GM19463 (cell line): Measurements from ENCODE around the gene CYS1.

Experiments
- ATAC-seq: cut with Tn5 transposase; IDR thresholded peaks from one replicate; pipeline ENCODE4 v1.9.1; 2021; ENCODE audit warnings: mild to moderate bottlenecking, moderate library complexity; ENCODE audit not compliant: unreplicated experiment

The CYS1 gene

DNA sequence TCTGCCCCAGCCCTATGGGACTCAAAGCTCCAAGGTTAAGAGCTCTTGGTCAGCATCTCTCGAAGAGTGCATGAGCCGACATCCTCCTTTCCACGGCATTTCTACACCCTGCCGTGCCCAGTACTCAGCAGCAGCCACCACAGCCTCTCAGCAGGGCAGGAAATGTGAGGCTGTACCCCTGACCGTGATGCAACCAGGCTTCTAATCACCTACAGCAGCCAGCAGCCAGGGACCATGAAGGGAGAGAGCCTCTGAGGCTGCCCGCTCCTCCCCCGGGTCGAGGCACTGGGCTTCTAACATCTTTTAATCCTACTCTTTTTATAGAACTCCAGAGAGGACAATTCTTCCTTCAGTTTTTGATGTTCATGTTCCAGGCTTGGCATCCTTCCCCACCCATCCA lies 6.5 kb downstream of the CYS1 start:
- no peak for ATAC-seq

DNA sequence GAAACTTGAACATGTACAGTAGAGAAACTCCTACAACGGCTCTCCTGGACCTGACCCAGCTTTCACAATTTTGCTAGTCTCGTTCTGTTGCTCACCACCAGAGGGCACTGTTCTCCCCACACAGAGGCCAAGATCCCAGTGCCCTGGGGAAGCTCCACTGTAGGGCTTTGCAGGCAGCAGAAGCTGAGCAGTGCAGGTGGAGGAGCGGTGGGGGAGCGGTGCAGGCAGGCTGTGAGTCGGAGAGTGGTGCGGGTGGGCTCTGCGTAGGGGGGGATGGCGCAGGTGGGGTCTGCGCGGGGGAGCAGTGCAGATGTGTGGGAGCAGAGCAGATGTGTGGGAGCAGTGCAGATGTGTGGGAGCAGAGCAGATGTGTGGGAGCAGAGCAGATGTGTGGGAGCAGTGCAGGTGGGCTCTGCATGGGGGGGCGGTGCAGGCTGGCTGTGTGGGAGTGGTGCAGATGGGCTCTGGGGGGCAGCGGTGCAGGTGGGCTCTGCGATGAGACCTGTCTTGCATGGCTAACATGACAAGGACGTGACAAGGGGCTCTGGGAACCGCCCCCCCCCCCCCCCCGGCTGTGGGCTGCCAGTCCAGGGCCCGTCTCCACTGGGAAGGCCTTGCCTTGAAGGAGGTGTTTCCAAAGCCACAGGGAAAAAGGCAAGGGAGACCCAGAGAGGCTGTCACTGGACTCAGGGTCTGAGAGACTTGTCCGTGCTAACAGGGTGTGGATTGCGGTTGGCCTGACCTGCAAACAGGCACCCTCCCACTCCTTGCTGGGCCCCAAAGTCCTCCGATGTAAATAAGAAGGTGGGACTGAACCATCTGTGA lies 7.3 kb downstream of the CYS1 start:
- peak; percentile 91 for ATAC-seq

DNA sequence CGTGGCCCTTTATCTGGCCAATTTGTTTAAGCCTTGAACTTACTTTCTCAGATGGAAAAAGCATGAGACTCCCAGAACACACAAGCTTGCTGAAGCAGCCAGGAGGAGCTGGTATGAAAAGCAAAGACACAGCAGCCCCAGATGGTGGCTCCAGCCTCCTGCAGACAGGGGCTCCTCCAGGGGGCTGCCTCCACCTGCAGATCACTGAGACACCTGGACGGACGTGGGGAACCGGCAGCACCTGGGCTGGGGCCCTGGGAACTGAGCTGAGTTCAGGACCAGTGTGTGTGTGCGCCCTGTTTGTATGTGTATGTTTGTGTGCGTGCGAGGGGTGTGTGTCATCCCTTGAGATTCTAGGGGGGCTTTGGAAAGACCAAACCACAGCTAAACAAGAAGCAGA lies 8.6 kb downstream of the CYS1 start:
- no peak for ATAC-seq

DNA sequence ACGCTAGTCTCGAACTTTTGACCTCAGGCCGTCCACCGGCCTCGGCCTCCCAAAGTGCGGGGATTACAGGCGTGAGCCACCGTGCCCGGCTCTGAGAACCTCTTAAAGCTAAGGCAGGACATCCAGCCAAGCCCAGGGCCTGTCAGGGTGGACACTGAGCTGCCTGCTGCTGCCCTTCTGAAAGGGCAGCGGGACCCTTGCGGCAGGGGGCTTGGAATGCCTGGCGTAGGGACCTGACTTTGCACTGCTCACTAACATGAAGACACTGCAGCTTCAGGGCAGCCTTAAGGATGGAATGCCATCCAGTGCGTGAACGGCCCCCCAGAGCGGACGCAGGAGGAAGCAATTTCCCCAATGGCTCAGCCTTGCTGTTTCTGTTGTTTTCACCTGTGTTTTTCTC lies 9.0 kb downstream of the CYS1 start:
- no peak for ATAC-seq

DNA sequence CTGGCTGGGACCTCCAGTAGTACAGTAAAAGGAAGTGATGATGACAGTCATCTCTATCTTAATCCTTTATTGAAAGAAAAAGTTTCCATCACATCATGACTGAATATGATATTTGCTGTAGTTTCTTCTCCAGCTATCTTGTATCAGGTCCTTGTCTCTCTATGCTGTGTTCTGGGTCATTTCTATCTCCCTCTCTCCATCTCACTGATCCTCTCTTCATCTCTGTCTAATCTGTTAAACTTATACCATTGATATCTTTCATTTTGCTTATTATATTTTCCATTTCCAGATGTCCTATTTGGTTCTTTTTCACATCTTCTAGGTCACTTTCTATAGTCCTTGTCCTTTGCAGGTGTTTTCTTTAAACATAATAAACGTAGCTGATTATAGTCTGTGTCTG lies 12.3 kb downstream of the CYS1 start:
- ATAC-seq, result no peak

DNA sequence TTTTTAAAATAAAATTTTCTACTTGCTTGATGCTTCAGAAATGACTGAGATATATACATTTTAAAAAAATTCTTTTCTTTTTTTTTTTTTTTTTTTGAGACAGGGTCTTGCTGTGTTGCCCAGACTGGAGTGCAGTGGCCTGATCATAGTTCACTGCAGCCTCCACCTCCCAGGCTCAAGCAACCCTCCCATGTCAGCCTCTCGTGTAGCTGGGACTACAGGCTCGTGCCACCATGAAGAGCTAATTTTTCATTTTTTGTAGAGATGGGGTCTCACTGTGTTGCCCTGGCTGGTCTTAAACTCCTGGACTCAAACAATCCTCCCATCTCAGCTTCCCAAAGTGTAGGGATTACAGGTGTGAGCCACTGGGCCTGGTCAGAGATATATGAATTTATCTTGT lies 12.9 kb downstream of the CYS1 start:
- no peak for ATAC-seq

DNA sequence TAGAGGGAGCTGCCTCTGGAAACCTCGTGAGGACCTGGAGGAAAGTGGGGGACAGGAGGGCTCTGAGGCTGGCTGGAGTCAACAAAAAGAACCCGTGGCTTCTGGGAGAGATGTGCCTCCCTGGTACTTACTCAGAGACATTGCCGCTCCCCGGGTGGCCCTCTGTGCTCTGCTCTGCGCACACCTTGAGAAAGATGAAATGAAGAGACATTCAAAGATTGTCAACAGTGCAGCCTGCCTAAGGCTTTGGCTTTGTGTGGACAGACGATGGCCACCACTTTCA lies 14.5 kb downstream of the CYS1 start:
- no peak for ATAC-seq

DNA sequence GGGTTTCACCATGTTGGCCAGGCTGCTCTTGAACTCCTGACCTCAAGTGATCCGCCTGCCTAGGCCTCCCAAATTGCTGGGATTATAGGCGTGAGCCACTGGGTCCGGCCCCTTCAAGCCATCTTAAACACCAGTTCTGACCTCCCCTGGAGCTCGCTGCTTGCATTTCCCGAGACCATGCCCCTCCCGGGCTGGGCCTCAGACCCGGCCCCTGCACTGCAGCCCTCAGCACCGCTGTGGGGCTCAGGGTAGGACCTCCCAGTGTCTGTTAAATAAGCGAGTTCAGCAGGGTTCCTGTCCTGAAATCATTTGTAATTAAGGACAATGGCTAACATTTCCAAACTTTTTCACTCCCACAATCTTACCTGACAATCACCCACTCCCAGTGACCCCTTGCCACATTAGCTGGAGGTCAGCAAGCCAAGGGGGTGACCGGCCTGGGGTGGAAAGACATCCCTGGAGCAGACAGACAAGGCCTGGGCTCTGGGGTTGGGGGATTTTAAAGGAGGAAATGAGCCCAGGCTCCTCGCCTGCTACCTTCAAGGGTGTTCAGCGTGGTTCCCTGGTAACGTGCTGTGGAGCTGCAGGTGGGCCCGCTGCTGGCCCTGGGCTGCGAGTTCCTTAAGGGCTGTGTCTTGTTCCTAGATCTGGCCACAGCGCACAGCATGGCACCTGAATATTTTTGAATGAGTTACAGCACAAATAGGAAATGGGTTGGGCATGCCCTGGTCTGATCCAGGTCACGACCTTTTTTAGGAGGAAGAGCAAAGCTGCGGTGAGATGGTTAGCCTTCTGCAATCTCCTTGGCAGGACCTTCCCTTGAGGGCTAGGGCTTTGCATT lies 15.1 kb downstream of the CYS1 start:
- ATAC-seq, result no peak

DNA sequence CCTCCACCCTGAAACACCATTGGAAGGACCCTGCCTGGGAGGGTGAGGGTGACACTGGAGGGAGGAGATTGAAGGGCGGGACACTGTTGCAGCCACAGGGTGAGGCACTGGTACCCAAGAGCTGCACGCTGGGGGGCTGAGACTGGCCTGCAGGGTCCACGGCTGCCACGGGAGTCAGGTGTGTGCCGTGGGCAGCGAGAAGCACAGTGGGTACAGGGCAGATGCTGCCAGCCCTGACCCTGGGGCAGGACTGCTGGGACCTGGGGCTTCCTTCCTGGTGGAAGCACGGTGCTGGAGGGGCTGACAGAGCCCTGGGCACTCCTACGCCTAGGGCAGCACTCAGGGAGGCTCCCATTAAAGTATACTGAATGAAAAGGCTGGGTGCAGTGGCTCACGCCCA lies 16.6 kb downstream of the CYS1 start:
- ATAC-seq, result no peak

DNA sequence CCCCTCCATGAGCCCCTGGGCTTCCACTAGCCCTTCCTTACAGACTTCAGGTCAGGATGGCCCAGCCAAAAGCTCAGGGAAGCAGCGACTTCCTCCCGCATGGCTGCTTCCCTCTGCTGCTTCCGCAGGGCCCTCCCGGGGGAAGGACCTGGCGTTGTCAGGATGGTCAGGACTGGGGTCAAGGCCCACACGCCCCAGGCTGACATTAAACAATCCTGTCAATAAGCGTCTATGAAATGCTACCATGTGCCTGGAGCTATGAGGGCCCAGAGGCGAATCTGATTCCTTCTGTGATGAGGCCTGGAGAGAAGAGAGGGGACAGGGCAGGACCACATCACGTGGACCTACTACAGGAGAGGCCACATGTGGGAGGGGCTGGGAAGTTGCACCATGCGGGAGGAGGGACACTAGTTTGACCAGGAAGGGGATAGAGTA lies 17.3 kb downstream of the CYS1 start:
- ATAC-seq, result no peak

DNA sequence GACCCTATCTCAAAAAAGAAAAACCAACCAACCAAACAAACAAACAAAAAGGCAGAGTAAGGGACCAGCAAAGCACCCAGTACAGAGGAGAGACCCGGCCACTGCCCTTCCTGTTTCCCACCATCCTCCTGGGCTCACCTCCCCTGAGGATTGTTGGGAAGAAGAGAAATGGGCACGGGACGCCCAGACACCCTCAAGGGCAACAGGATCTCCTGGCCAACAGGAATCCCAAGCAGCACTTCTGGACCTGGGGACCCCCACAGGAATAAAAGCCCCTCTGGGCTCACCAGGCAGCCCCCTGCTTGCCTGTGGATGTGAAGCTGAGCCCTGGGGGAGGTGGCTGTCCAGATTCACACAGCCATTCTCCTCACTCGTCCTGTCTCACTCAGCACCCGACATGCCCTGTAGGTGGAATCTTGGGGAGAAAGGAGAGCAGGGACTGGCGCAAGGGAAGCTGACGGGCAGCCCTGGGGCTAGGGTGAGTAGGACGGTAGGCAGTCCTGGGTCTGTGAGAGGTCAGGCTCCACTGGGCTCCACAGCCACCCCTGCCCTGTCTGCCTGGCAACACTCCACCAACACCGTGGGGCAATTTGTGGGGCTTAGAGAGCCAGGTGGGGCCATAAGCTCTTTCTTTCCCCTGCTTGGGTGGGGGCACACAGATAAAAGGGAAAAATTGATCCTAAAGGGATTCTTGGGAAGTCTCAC lies 18.8 kb downstream of the CYS1 start:
- no peak for ATAC-seq

DNA sequence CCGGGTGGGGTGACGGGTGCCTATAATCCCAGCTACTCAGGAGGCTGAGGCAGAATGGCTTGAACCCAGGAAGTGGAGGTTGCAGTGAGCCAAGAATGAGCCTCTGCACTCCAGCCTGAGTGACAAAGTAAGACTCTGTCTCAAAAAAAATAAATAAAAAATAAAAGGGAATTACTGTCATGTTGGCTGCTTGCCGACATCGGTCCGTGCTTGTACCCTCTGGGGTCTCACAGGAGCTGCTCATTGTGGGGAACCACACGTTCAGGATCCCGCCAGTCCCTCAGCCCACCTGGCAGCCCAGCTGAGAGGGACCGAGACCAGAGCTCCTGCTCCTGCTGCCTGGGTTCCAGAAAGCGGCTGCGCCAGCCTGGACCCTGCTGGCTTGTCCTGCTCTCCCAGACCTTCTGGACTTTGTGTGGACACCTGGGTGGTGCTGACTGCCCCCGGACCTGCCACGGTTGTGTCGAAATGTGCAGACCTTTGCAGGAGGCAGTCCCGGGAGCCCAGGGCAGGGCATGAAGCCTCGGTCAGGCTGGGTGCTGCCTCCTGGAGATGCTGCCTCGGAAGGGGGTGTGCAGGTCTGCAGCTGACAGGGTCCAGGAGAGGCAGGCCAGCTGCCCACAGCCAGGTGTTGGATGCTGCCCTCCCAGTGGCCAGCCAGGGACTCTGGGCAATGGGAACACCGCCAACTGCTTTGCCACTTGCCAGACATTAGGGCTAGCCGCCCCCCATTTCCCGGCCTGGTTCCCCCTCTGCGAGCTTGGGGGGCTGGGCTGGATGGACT lies 20.5 kb downstream of the CYS1 start:
- no peak for ATAC-seq

DNA sequence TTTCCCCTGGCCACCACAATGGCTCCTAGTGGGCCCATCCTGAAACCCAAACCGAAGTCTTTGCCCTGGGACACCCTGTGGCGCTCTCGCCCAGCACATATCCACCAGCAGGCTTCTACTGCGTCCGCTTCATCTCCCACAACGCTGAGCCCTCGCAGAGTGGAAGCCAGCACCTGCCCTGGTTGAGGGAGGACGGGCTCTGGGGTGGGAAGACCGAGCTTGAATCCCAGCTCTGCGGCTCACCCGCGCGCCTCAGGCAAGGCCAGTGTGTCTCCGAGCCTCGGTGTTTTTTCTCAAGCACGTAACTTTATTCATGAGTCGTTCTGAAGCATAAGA lies 21.2 kb downstream of the CYS1 start:
- no peak for ATAC-seq

DNA sequence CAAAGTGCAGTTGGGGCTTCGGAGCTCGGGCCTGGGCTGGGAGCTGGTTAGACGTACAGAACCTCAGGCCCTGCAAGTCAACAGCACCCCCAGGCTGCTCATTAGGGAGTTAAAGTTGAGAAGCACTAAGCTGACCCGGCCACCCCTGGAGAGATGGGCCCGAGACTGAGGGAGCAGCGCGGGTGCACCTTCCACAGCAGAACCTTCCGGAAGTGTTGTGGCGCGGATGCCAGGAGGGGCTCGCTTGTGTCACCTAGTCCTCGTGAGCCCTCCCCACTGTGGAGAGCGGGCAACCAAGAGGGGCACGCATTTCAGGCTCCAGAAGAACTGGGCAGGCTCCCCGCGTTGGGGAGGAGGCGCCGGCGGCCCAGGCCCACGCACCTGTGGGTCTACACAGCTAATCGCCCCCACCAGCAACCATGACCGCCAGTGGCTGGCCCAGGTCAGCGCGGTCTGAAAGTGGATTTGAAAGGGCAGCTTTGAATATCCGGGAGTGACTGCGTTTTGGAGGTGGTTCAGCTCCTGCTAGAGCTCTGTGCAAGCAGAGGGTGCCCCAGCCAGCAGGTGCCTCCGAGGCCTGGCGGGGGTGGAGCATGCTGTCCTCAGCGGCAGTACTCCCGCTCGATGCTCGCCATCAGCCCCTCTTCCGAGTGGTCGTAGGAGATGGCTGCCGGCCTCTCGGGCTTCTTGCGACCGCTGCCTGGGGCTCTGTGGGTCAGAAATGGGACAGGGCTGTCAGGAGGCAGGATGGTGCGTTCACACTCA lies 21.8 kb downstream of the CYS1 start:
- ATAC-seq, result no peak

DNA sequence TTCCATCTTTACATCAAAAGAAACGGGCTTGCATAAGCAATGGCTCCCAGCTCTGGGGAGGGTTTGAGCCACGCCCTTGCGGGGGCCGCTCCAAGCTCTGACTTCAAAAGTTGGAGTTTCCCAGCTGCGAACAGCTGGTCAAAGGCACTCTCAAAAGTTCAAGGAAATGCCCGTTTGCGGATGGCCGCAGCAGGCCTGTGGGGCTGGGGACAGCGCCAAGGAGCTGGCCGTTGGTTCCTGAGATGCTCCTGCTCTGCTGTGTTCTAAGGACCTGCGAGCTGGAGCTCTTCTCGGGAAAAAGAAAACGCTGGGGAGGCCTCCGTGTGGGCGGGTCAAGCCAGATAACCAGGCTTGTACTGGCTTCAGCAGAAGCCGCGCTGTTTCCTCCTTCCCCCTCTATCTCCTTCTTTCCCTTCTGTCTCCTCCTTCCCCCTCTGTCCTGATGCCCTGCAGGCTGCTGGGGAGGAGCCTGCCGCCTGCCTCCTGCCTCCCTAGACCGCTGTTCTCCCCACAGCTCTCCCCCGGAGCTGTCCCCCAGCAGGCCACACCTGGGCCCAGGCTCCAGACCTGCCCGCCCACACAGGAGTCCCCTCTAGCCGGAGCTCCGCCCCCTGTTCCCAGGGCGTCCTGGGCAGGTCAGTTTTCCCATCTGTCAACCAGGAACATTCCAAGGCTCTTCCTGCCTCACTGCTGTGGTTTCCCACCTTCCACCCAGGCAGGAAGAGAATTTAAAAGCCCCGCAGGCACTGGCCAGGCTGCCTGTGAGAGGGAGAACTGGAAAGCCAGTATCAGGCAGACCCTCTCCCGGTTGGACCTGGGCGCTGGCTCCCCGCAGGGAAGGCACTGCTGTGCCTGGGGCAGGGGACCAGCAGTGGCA lies 22.7 kb downstream of the CYS1 start:
- no peak for ATAC-seq

DNA sequence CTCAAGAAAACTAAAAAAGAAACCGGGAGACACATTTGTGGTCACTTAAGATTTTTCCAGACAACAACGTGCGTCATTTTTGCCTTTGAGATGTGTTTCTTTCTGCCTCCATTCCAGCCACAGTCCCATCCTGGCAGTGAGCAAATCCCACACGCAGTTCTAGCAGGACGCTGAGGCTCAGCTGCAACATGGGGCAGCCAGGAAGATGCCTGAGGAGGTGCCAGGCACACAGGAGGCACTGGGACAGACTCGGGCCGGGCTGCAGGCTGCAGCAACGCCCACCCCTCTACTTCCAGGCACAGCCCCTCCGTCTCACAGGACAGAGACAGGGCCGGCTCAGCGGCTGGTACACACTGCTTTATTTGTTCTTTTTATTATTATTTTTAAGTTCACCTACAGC lies 23.8 kb downstream of the CYS1 start:
- ATAC-seq, result no peak

DNA sequence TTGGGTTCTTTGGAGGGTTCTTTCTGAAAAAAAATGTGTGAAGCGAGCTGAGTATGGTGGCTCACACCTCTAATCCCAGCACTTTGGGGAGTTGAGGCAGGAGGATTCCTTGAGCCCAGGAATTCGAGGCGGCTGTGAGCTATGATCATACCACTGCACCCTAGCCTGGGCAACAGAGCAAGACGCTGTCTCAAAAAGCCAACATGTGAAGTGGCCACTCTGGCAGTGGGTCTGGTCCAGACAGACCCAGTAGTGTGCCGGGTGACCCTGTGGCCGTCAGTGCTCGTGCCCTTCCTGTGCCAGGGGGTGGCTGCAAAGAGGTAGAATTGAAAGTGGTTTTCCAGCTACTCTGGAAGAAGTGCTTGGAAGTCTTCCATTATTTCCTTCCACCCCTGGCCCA lies 25.2 kb downstream of the CYS1 start:
- ATAC-seq, result no peak

DNA sequence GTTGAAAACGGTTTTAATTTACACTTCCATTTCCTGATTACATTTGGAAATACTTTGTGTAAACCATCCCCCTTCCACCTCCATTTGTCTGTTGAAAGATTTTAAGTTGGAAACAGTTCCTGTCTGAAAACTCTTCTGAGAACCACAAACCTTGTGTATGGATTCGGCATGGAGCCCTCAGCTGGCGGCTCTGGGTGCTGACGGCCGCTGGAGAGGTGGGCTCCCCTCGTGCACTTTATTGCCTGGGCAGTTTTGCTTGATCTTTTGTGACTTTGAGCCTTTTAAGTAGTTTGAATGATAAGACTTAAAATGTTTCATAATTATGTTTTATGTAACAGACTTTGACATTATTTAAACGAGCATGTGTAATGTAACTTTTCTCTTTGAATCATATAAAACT lies 25.8 kb downstream of the CYS1 start:
- no peak for ATAC-seq

DNA sequence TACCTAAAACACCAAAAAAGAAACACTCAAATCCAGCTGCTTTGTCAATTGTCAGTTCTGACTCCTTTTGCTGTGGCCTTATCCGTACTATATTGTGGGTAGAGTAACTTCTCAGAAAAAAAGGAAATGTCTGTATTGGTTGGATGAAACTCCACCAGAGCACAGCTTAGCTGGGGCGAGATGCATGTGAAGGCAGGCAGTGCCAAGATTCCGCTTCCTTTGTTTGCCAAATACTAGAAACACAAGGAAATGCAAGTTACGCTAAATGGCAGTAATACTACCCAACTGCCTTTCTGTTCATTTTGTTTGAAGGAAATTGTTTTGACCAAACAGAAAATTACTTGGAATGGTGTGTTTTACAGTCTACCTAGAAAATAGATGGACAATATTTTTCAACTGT lies 26.9 kb downstream of the CYS1 start:
- no peak for ATAC-seq

DNA sequence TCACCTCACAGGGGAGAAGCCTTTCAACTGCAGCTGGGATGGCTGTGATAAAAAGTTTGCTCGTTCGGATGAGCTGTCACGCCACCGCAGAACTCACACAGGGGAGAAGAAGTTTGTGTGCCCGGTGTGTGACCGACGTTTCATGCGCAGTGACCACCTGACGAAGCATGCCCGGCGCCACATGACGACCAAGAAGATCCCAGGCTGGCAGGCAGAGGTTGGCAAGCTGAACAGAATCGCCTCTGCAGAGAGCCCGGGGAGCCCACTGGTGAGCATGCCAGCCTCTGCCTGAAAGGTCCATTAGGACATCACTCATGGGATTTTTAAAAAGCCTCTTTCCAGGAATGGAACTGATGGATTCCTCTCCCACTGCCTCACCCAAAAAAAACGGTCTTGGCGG lies 28.0 kb downstream of the CYS1 start:
- ATAC-seq, result no peak
